Measurements from ENCODE around the gene GNG7.
"Not testable (repeated sequence)": the region's sequence is repeated elsewhere in the genome, so short reads cannot be mapped to it uniquely, and the experiment has no call there.

The GNG7 gene

DNA sequence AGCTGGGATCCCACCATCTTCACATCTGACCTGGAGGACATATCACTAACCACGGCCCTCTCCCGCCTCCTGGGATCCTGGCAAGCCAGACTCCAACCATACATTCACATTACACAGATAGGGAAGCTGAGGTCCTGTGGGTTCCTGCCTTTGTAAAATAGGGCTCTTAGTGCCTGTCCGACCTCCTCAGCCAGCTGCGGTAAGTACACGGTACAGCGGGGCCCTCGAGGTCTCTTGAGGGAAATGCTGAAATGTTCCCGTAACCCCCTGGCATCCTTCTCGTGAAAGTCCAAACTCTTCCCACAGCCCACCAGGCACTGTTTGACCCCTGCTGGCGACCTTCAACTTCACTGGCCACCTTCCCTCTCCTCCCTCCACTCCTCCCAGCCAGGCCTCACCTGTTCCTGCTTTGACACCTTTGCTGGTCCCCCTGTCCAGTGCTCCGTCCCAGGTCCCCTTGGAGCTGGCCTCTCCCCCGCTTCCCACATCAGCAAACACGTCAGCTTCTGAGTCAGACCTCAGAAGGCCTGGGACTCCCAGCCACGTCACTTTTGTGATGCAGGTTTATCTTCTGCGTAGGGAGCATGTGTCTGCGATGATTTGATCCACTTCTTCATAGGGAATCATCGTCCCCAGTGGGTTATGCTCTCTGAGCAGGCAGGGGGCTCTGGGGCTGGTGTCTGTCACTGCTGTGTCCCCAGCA lies 8.8 kb upstream of the GNG7 start:
- no peak for DNase-seq

DNA sequence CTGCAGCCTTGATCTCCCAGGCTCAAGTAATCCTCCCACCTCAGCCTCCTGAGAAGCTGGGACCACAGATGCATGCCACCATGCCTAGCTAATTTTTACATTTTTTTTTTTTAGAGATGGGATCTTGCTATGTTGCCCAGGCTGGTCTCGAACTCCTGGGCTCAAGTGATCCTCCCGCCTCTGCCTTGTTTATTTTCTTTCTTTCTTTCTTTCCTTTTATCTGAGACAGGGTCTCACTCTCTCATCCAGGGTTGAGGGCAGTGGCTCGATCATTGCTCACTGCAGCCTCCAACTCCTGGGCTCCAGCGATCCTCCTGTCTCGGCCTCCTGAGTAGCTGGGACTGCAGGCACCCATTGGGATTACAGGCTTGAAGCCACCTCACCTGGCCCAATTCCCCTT lies 3.8 kb upstream of the GNG7 start:
- no peak for DNase-seq

DNA sequence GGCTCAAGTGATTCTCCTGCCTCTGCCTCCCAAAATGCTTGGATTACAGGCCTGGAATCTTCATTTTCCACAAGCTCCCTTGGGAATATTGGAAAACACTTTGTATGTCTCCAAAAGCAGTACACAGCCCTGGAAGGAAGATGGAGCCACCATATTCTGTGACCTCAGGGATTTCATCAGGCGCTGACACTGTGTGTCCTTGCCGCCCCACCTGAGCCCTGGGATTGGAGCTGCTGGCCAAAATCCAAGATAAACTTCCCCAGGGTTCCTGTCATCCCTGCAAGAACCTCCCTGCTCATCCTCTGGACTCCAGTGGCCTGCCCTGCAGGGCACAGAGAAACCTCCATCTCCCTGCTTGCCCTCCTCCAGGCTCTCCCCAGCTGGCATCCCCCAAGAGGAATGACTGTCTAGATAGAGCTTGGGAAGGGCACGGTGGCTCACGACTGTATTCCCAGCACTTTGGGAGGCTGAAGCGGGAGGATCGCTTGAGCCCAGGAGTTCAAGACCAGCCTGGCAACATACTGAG lies 1.3 kb upstream of the GNG7 start:
- no peak for DNase-seq

DNA sequence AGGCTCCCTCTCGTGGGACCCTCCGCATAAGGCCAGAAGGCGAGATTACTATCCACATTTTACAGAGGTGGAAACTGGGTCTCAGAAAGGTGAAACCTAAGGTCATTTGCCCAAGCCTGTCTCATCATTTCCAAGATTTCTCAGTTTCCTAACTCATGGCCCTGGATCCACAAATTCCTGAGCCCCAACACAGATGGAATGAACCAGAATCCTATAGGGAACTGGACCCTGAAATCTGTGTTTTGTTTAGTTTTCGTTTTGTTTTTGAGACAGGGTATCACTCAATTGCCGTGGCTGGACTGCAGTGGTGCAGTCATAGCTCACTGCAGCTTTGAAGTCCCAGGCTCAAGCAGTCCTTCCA lies 563 bp upstream of the GNG7 start:
- DNase-seq = no peak

DNA sequence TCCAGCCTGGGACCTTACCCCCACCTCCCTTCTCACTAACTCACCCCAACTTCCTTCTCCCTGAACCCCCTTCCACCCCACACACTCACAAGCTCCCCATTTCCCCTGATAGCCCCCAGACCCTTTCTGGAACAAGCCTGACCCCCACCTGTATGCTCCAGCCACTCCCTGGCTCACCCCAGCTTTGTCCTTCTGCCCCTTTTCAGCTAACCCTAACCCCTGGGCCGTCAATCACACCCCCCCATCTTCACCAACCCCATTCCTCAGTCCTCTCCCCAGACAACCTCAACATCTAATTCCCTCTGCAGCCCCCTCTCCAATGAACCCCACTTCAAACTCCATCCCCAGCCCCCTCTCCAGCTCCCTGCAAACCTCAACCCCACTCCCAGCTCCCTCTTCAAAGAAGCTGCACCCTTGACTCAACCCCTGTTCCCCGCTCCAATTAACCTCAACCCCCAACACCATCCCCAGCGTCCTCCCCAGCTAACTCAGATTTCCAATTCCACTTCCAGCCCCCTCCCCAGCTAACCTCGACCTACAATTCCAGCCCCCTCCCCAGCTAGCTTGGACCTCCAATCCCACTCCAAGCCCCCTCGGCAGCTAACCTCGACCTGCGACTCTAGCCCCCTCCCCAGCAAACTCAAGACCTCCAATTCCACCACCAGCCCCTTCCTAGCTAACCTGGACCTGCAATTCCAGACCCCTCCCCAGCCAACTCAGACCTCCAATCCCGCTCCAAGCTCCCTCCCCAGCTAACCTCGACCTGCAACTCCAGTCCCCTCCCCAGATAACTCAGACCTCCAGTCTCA lies 929 bp downstream of the GNG7 start:
- DNase-seq = no peak

DNA sequence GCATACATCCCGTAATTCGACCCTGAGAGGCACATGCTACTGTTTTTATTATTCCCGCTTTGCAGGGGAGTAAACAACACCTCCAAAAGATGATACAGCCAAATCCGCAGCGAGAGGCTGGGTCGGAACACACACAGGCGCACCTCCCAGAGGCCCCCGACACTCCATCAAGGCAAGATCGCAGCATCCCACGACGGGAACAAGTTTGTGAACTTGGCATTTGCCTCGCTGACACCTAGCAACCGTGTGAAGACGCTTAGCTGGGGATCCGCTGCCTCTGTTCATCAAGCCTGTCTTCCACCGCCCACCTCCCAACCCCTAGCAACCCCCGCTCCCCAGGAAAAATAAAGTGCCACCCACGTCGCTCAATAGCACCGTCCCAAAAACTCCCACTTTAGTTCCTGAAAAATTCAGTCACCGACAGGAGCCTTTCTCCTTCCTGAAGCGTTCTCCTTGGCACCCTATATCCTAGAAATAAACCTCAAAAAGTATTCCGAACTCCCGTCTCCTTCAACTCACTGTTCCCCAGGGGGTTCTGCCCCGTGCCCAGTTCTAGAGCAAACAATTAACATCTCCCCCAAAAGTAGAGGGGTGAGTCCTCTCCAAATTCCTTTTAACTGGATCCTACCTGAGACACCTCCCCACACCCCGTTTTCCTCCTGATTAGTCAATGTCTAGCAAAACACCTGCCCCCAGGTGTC lies 1.7 kb downstream of the GNG7 start:
- DNase-seq = no peak

DNA sequence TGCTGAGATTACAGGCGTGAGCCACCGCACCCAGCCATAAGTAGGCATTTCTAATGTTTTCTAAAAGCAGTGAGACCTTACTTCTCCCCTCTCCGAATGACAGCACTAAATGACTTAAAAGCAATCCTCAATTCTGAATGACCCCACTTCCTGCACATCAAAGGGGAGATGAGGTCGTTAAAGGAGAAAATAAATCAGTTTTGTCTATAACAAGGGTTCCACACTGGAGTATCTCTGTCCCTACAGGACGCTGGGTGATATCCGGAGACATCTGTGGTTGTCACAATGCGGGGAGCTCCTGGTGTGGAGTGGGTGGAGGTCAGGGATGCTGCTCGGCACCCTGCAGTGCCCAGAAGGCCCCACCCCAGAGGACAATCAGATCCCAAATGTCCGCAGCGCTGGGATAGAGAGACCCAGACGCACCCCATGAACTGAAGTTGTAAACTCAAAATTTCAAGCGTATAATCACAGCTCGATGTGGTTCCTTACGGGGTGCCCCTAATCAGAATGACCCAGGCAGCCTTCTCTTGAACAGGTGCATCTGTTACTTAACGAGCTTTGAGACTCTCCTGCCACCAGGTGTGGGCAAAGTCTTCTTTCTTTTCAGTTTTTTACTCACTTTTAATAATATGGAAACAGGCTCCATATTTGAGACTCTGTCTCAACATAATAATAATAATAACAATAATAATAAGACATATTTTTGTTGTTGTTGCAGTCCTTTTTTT lies 2.9 kb downstream of the GNG7 start:
- no peak for DNase-seq

DNA sequence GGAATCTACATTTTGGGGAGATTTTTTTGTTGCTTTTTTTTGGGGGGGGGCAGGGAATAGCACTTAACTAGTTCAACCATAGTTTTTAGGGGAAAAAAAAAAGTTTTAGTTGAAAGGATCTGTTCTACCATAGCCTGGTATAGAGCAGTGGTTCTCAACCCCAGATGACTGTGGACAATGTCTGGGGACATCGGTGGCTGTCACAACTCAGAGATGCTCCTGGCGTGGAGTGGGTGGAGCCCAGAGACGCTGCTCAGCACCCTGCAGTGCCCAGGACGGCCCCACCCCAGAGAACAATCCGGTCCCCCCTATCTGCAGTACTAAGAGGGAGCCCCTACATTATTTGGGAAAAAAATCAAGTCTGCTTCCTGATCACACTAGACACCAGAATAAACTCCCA lies 8.3 kb downstream of the GNG7 start:
- no peak for DNase-seq

DNA sequence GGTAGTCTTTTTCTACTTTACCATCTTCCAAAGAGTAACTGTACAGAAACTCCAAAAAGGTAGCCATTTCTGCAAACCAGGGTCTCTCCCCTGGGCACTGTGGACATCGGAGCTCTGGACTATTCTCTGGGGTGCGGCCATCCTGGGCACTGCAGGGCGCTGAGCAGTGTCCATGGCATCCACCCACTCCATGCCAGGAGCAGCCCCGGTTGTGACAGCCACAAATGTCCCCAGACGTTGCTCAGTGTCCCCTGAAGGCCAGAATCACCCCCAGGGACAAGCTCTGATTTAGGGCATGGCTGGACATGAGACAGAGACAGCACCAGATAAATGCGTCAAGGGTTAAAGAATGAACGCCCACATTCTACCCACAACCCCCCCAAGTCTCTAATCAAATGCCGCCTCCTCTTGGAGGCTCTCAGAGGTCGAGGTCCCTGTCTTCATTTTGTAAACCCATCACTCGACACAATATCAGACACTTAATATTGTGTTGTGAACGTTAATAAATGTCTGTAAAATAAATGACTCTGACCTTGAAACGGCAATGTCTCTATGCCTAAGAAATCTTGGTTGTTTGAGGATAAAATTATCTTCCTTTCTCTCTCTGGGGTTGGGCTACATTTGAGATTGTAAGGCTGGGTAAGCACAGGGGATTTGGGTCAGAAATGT lies 8.9 kb downstream of the GNG7 start:
- no peak for DNase-seq

DNA sequence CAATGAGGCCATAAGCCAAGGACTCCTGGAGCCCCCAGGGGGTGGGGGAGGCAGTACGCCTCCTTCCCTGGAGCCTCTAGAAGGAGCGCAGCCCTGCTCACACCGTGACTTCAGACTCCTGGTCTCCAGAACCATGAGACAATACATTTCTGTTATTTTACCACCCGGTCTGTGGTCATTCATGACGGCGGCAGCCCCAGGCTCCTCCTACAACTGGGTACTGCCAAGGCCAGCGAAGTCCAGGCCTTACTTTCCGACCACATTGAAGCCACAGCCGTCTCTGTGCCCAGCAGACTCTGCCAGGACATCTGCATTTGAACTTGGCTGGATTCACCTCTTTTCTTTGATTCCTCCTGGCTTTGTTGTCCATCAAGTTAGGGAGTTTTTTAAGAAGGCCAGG lies 10.5 kb downstream of the GNG7 start:
- no peak for DNase-seq

DNA sequence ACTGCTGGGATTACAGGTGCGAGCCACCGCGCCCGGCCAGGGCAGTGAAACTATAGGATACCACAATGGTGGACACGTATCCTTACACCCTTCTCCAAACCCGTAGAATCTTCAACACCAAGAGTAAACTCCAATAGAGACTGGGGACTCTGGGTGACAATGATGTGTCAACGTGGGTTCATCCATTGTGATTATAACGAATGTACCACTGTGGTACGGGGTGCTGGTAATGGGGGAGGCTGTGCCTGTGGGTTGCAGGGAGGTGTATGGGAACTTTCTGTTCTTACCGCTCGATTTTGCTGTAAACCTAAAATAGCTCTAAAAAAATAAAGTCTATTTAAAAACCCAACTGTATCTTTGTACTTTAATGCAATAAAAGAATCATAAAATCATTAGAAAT lies 11.6 kb downstream of the GNG7 start:
- DNase-seq = no peak

DNA sequence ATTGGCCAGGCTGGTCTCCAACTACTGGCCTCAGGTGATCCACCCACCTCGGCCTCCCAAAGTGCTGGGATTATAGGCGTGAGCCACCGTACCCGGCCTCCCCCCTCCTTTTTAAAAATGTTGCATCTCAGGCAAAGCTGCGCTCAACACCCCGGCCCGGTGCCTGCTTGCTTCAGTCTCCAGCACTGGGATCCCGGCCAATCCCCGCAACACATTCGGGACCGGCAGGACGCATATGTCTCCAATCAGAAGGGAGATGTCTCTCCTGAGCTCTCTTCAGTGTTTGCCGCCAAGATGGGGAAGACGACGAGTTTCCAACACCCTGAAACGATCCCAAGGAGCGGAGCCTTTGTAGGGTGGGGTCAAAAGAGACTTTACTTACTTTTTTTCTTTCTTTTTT lies 16.1 kb downstream of the GNG7 start:
- DNase-seq = no peak

DNA sequence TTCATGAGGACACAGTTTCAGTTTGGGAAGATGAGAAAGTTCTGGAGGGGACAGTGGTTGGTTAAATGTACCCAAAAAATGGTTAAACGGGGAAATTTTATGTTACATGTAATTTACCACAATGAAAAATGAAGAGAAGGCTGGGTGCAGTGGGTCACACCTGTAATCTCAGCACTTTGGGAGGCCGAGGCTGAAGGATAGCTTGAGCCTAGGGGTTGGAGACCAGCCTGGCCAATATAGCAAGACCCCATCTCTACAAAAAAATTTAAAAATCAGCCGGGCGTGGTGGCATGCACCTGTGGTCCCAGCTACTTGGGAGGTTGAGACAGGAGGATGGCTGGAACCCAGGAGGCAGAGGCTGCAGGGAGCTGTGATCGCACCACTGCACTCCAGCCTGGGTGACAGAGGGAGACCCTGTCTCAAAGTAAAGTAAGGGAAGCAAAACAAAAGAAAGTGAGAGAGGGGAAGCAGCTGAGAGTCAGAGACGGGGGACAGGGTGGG lies 17.2 kb downstream of the GNG7 start:
- DNase-seq = no peak

DNA sequence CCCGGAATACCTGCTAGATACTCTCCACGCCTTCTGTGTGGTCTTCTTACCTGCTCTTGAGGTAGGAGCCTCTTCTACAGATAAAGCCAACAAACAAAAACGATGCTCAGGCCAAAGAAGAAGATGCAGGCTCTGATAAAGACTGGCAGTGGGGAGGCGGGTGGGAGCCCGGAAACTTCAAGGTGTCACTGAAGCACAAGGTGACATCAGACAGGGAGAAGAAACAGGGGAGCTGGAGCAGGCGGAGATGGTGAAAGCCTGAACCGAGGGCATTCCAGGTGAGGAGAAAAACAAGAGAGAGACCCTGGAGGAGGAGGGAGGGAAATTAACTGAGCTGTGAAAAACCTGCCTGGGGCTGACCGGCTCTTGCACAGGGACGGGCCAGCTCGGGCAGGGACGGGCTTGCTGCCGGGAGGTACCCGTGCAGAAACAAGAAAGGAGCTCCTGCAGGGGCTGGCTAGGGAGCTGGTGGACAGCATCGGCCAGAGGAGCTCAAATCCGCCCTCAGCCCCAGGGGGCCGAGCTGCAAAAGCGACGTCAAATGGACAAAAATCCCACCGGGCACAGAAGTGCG lies 19.0 kb downstream of the GNG7 start:
- no peak for DNase-seq

DNA sequence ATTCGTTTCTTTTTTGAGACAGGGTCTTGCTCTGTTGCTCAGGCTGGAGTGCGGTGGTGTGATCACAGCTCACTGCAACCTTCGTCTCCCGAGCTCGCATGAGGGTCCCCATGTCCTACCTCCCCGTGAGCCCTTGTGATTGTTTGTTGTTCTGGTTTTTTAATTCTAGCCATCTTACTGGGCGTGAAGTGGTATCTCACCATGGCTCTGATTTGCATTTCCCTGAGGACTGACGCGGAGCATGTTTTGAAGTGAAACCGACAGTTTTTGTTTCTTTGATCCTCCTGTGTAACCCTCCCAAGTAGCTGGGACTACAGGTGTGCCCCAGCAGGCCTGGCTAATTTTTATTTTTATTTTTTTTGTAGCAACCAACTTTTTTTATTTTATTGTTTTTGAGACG lies 21.7 kb downstream of the GNG7 start:
- no peak for DNase-seq

DNA sequence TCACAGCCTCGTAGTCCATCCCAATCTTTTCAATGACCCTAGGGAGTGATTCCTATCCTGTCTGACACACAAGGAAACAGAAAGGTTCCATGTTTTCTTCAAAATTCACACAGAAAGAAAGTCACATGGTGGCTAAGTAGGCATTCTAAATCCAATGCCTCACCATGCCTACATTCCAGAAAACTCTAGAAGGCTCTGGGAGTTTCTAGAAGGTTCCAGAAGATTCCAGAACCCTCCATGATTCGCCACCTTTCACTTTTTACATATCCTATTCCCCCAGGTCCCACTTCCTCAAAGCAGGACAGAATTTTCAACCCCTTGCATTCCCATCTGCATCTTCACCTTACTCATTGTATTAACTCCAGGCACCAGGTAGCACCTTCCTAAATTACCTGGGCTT lies 23.1 kb downstream of the GNG7 start:
- no peak for DNase-seq

DNA sequence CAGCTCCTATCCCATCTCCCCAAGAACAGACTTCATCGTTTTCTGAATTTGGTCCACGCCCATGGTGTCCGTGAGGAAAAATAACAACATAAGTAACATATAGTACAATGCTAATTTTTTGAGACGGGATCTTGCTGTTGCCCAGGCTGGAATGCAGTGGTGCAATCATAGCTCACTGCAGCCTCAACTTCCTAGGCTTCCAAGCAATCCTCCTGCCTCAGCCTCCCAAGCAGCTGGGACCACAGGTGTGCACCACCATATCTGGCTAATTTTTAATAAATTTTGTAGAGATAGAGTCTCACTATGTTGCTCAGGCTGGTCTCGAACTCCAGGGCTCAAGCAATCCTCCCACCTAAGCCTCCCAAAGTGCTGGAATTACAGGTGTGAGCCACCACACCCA lies 23.5 kb downstream of the GNG7 start:
- not testable (repeated sequence) for DNase-seq

DNA sequence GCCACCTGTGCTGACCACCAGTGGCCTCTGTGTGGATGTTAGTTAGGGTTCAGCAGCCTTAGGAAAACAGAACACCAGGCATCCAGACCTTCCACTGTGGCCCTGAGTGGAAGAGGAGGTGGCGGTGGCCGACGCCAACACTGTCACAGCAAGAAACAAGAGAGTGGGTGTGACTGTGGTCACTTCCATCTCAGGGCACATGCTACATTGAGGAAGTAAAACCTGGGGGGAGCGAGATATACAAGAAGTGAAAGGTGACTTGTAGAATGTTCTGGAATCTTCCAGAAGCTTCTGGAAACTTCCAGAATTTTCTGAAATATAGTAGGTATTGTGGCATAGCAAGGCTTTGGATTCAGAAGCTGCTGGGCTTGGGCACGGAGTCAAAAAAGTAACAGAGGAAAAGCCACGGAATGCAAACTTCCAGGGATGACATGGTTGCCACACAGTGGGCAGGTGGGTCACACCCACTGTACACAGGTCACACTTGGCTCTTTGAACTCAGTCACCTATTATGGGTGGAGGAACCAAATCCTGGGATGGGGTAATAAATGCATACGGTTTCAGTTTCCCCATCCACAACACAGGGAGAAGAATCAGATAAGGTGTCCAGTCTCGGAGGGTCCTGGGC lies 24.3 kb downstream of the GNG7 start:
- DNase-seq = no peak

DNA sequence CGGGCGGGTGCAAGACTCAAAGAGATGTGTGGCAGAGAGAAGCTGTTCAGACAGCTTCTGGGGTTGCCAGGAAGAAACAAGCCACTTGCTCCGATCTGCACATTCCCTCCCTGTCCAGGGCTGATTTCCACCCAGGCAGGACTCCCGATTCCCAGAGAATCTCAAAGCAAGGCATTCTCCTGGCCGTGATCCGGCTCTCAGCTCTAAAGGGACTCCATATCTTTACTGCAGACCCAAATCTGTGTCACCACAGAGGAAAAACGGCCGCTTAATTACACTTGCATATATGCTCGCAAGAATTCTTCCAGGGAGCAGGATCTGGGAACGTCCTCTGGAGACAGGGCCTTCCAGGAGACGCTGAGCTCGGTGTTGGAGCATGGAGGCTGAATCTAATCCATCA lies 25.7 kb downstream of the GNG7 start:
- DNase-seq = no peak

DNA sequence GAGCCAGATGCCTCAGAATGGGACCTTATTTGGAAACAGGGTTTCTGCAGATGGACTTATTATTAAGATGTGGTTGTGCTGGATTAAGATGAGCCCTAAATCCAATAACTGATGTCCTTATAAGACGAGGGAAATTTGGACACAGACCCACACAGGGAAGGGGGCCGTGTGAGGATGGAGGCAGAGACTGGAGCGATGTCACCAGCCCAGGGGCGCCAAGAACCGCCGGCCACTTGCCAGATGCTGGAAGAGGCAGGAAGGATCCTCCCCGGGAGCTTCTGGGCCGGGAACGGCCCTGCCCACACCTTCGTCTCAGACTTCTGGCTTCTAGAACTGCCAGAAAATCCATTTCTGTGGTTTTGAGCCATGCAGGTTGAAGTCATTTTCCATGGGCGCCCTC lies 26.6 kb downstream of the GNG7 start:
- no peak for DNase-seq

DNA sequence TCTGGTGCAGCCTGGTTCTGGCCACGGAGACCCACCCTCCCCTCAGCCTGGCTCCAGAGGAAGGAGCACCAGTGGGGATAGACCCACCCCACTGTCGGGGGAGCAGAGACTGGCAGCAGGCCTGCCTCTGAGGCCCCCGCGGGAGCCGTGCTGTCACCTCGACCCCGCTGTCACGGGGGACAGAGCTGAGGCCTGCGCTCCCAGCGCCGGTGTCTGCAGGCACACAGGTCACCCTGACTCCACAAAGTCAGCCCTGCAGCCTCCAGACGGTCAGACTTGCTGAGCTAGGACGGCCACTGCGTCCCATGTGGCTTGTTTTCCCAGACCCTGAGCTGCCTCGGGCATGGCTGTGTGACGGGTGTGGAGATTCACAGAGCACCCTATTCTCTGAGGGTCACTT lies 32.3 kb downstream of the GNG7 start:
- DNase-seq = no peak

Measured in activated CD4-positive, alpha-beta T cell treated with anti-CD3 and anti-CD28 coated beads, Interleukin-2, amount 50 U/mL, for 16 hours (primary cell).